Measurements from ENCODE around the gene TTBK2. TPM values are rescaled to one million over a fixed set of nuclear protein-coding genes. Genes with fewer than 3 reads are reported as not detected.

Gene TTBK2
- total RNA-seq, 1 experiment from 2014 or later: 17.2 TPM

GRCh38 chr15:42858540-42858939 lies 62.0 kb downstream of the TTBK2 start:
- no peak overlapping the region for H3K27ac ChIP-seq (ENCODE audit: low read length)
- no TSS peak for BruUV-seq (replicated peaks)
- intact Hi-C loops (cut with micrococcal nuclease; ENCODE audit: unreplicated experiment): no loop called here
- no peaks in the 10 kb centered on the region for H3K27me3 ChIP-seq (ENCODE audit: control insufficient read depth, insufficient read depth, low read length)
- DNase-seq (ENCODE audit: low read depth, low spot score): no peak
- ATAC-seq: no peak
- no peaks in the 10 kb centered on the region for H3K36me3 ChIP-seq (ENCODE audit: control insufficient read depth, insufficient read depth, low read length)
- TF ChIP-seq POLR2AphosphoS5 (IDR thresholded peaks at IDR 0.05; ENCODE audit: low read depth, low read length) (no peak), TCF7L2 (IDR thresholded peaks at IDR 0.05; ENCODE audit: low read depth, low read length) (no peak), SIN3A (IDR thresholded peaks at IDR 0.05; ENCODE audit: borderline replicate concordance, insufficient read depth, low read depth, low read length) (no peak), CTCF (IDR thresholded peaks at IDR 0.05) (no peak), REST (IDR thresholded peaks at IDR 0.05; ENCODE audit: insufficient read depth in 1 of 2, low read depth in 2 of 2, low read length in 1 of 2) (no peak)
- no peaks in the 10 kb centered on the region for H3K4me1 ChIP-seq (ENCODE audit: control insufficient read depth, insufficient read depth, low read length)
- ChIA-PET CTCF (no interaction called here), POLR2A (no interaction called here)
- H3K4me3 ChIP-seq (ENCODE audit: low read depth in 2 of 2, low read length in 2 of 2): no peak overlapping the region
- in situ Hi-C loops (cut with HindIII; ENCODE audit: low pct_unique_long_range_greater_than_20kb, low sequenced_read_pairs): no loop called here
- H3K9me3 ChIP-seq (ENCODE audit: control insufficient read depth, insufficient read depth, low read depth, low read length): no peaks in the 10 kb centered on the region

- Histone ChIP-seq H3K9me3 (ENCODE audit: control insufficient read depth, insufficient read depth, low read depth, low read length) (no peaks in the 10 kb centered on the region), H3K27me3 (ENCODE audit: control insufficient read depth, insufficient read depth, low read length) (no peaks in the 10 kb centered on the region), H3K4me1 (ENCODE audit: control insufficient read depth, insufficient read depth, low read length) (no peaks in the 10 kb centered on the region), H3K4me3 (ENCODE audit: low read depth in 2 of 2, low read length in 2 of 2) (no peak overlapping the region), H3K27ac (ENCODE audit: low read length) (no peak overlapping the region), H3K36me3 (ENCODE audit: control insufficient read depth, insufficient read depth, low read length) (no peaks in the 10 kb centered on the region)
- intact Hi-C loops (cut with micrococcal nuclease; ENCODE audit: unreplicated experiment) (no loop called here), in situ Hi-C loops (cut with HindIII; ENCODE audit: low pct_unique_long_range_greater_than_20kb, low sequenced_read_pairs) (no loop called here)
- ChIA-PET CTCF (no interaction called here), POLR2A (no interaction called here)
- no peak for TF ChIP-seq SIN3A (IDR thresholded peaks at IDR 0.05; ENCODE audit: borderline replicate concordance, insufficient read depth, low read depth, low read length)
- TF ChIP-seq CTCF (IDR thresholded peaks at IDR 0.05): no peak
- no peak for TF ChIP-seq POLR2AphosphoS5 (IDR thresholded peaks at IDR 0.05; ENCODE audit: low read depth, low read length)
- TF ChIP-seq REST (IDR thresholded peaks at IDR 0.05; ENCODE audit: insufficient read depth in 1 of 2, low read depth in 2 of 2, low read length in 1 of 2): no peak
- TF ChIP-seq TCF7L2 (IDR thresholded peaks at IDR 0.05; ENCODE audit: low read depth, low read length): no peak
- DNase-seq (ENCODE audit: low read depth, low spot score): no peak
- ATAC-seq: no peak
- BruUV-seq (replicated peaks): no TSS peak
These were observed 66.0 kb downstream of the TTBK2 start for GRCh38 chr15:42854576-42854975.

Data from Panc1 (cell line).